H9 (cell line): Measurements from ENCODE around the gene SBF1. TPM values are rescaled to one million over a fixed set of nuclear protein-coding genes. Genes with fewer than 3 reads are reported as not detected.

Experiments used
- DNase-seq: peaks from one replicate; pipeline ENCODE4 v3.0.0-alpha.2; 2017
- H2AFZ ChIP-seq: one replicate; pipeline ENCODE4 v1.6.1; 2013; ENCODE audit warnings: mild to moderate bottlenecking, low read length, control low read depth, moderate library complexity
- H2AK5ac ChIP-seq: 2 replicates; pipeline ENCODE4 v1.6.1; 2013; ENCODE audit warnings: low read length, control low read depth, mixed read lengths; ENCODE audit not compliant: insufficient read length
- H2BK120ac ChIP-seq: one replicate; pipeline ENCODE4 v1.6.1; 2013; ENCODE audit warnings: low read depth, mild to moderate bottlenecking, low read length, control low read depth, inconsistent platforms; ENCODE audit not compliant: poor library complexity, severe bottlenecking
- H2BK12ac ChIP-seq: 2 replicates; pipeline ENCODE4 v1.6.1; 2013; ENCODE audit warnings: low read length, control low read depth, mixed read lengths, low read depth; ENCODE audit not compliant: insufficient read length
- H2BK15ac ChIP-seq: 2 replicates; pipeline ENCODE4 v1.6.1; 2013; ENCODE audit warnings: low read depth, low read length, control low read depth
- H2BK20ac ChIP-seq: one replicate; pipeline ENCODE4 v1.6.1; 2013; ENCODE audit warnings: low read depth, mild to moderate bottlenecking, low read length, control low read depth, inconsistent platforms; ENCODE audit not compliant: poor library complexity, severe bottlenecking
- H2BK5ac ChIP-seq: 2 replicates; pipeline ENCODE4 v1.6.1; 2013; ENCODE audit warnings: low read length, control low read depth, mixed read lengths; ENCODE audit not compliant: insufficient read length
- H3K14ac ChIP-seq: 2 replicates; pipeline ENCODE4 v1.6.1; 2013; ENCODE audit warnings: low read length, control low read depth; ENCODE audit not compliant: insufficient read depth
- H3K18ac ChIP-seq: 2 replicates; pipeline ENCODE4 v1.6.1; 2013; ENCODE audit warnings: low read depth, mild to moderate bottlenecking, mixed read lengths, low read length, control low read depth; ENCODE audit not compliant: insufficient read length
- H3K23ac ChIP-seq: 2 replicates; pipeline ENCODE4 v1.6.1; 2013; ENCODE audit warnings: low read length, control low read depth, mixed read lengths, low read depth; ENCODE audit not compliant: insufficient read length
- H3K23me2 ChIP-seq: 2 replicates; pipeline ENCODE4 v1.6.1; 2013; ENCODE audit warnings: low read depth, mild to moderate bottlenecking, mixed read lengths, low read length, control low read depth; ENCODE audit not compliant: insufficient read length, poor library complexity, severe bottlenecking
- H3K27ac ChIP-seq: 2 replicates; pipeline ENCODE4 v1.5.1; 2013; ENCODE audit warnings: low read length, control low read depth, mixed read lengths, low read depth; ENCODE audit not compliant: insufficient read length
- H3K27me3 ChIP-seq: 2 replicates; pipeline ENCODE4 v1.6.1; 2013; ENCODE audit warnings: low read length, control low read depth, inconsistent platforms; ENCODE audit not compliant: insufficient read depth
- H3K4ac ChIP-seq: 2 replicates; pipeline ENCODE4 v1.6.1; 2013; ENCODE audit warnings: low read depth, mild to moderate bottlenecking, control low read depth, inconsistent platforms, low read length, moderate library complexity
- H3K4me1 ChIP-seq: 2 replicates; pipeline ENCODE4 v1.6.1; 2013; ENCODE audit warnings: low read length, control low read depth, inconsistent platforms; ENCODE audit not compliant: insufficient read depth
- H3K4me2 ChIP-seq: 2 replicates; pipeline ENCODE4 v1.6.1; 2013; ENCODE audit warnings: low read length, control low read depth, mixed read lengths; ENCODE audit not compliant: insufficient read length, insufficient read depth
- H3K56ac ChIP-seq: 2 replicates; pipeline ENCODE4 v1.6.1; 2013; ENCODE audit warnings: low read depth, mild to moderate bottlenecking, mixed read lengths, low read length, control low read depth; ENCODE audit not compliant: insufficient read length
- H3K79me1 ChIP-seq: 2 replicates; pipeline ENCODE4 v1.6.1; 2013; ENCODE audit warnings: low read depth, mild to moderate bottlenecking, moderate library complexity, low read length, control low read depth, inconsistent platforms; ENCODE audit not compliant: insufficient read depth, poor library complexity, severe bottlenecking
- H3K79me2 ChIP-seq: 2 replicates; pipeline ENCODE4 v1.6.1; 2013; ENCODE audit warnings: low read length, control low read depth, inconsistent platforms; ENCODE audit not compliant: insufficient read depth
- H3K9ac ChIP-seq: 2 replicates; pipeline ENCODE4 v1.6.1; 2013; ENCODE audit warnings: low read length, control low read depth, mixed read lengths; ENCODE audit not compliant: insufficient read length; ENCODE audit errors: extremely low read depth
- H3K9me3 ChIP-seq: one replicate; pipeline ENCODE4 v1.6.1; 2013; ENCODE audit warnings: low read depth, low read length, inconsistent platforms; ENCODE audit not compliant: control insufficient read depth
- H3T11ph ChIP-seq: one replicate; pipeline ENCODE4 v1.6.1; 2013; ENCODE audit warnings: mild to moderate bottlenecking, low read length, control low read depth, inconsistent platforms
- H4K20me1 ChIP-seq: one replicate; pipeline ENCODE4 v1.6.1; 2013; ENCODE audit not compliant: control insufficient read depth, insufficient read length, insufficient read depth
- H4K5ac ChIP-seq: 2 replicates; pipeline ENCODE4 v1.6.1; 2013; ENCODE audit warnings: low read depth, mild to moderate bottlenecking, mixed read lengths, low read length, control low read depth; ENCODE audit not compliant: insufficient read length
- H4K8ac ChIP-seq: replicated peaks from 2 replicates; pipeline ENCODE4 v1.6.1; 2013; ENCODE audit warnings: low read length, control low read depth, mixed read lengths, low read depth; ENCODE audit not compliant: insufficient read length
- H4K91ac ChIP-seq: 2 replicates; pipeline ENCODE4 v1.6.1; 2013; ENCODE audit warnings: low read depth, mild to moderate bottlenecking, moderate library complexity, mixed read lengths, low read length, control low read depth; ENCODE audit not compliant: insufficient read length
- H3K27ac Mint-ChIP-seq, 3 experiments: 2 replicates in 2 of 3; 3 replicates in 1 of 3; pipeline ENCODE4 v1.8.0; 2020 to 2021; ENCODE audit warnings: mixed read lengths in 3 of 3, mild to moderate bottlenecking in 1 of 3, moderate library complexity in 1 of 3
- H3K27me3 Mint-ChIP-seq: 2 replicates; pipeline ENCODE4 v1.8.0; 2021; ENCODE audit warnings: low read depth, mild to moderate bottlenecking, moderate library complexity, mixed read lengths
- H3K36me3 Mint-ChIP-seq, 3 experiments: 2 replicates in 2 of 3; 3 replicates in 1 of 3; pipeline ENCODE4 v1.8.0; 2020 to 2021; ENCODE audit warnings: low read depth in 3 of 3, mixed read lengths in 3 of 3; ENCODE audit not compliant: insufficient read depth in 1 of 3
- H3K4me1 Mint-ChIP-seq, 2 experiments: 2 replicates each; pipeline ENCODE4 v1.8.0; 2020; ENCODE audit warnings: mixed read lengths in 2 of 2
- H3K4me3 Mint-ChIP-seq, 2 experiments: 2 replicates in 1 of 2; 3 replicates in 1 of 2; pipeline ENCODE4 v1.8.0; 2020 to 2021; ENCODE audit warnings: mild to moderate bottlenecking in 2 of 2, mixed read lengths in 2 of 2, moderate library complexity in 1 of 2
- H3K9me3 Mint-ChIP-seq, 2 experiments: 2 replicates in 1 of 2; 3 replicates in 1 of 2; pipeline ENCODE4 v1.8.0; 2020; ENCODE audit warnings: mild to moderate bottlenecking in 2 of 2, mixed read lengths in 2 of 2, moderate library complexity in 1 of 2
- CTCF ChIP-seq: fragments of 200-600 bp; sonication (generic); conservative IDR thresholded peaks from 3 replicates; pipeline ENCODE4 v1.8.0; 2021; ENCODE audit warnings: antibody characterized with exemption, mild to moderate bottlenecking
- WGBS: extraction: QIAGEN DNeasy Blood & Tissue Kit; methylation state at CpG from one replicate; pipeline ENCODE4 v1.1.7; 2013; ENCODE audit warnings: missing lambda C conversion rate, low lambda C conversion rate, mixed read lengths; ENCODE audit not compliant: insufficient read length; ENCODE audit errors: extremely low coverage; 5-methylcytosine and 5-hydroxymethylcytosine counted together
- total RNA-seq: library from RNA; stranded (reverse); gene quantifications from 2 replicates; pipeline ENCODE4 v1.2.1, GENCODE V29; 2021

Gene SBF1
- total RNA-seq, 1 experiment from 2014 or later = 69.8 TPM

- H3K9ac ChIP-seq = peak within 1 kb of the TSS; percentile 99
- H3K4me3 Mint-ChIP-seq = peak within 1 kb of the TSS; percentile 92 to 96
- no peak within 1 kb of the TSS for H4K5ac ChIP-seq
- no peak within 1 kb of the TSS for H3K56ac ChIP-seq
- H2BK12ac ChIP-seq = no peak within 1 kb of the TSS
- peaks cover 10 to 14% of the 10 kb centered on the region in 2 experiments for H3K4me1 Mint-ChIP-seq
- H3K23me2 ChIP-seq = peaks cover 12% of the 10 kb centered on the region
- H3K79me2 ChIP-seq = peaks cover 11% of the 10 kb centered on the region; the same call in 1 of the 2 replicates
- no peak within 1 kb of the TSS for H3K4ac ChIP-seq
- H3K23ac ChIP-seq = no peak within 1 kb of the TSS
- H3K14ac ChIP-seq = peak within 1 kb of the TSS; percentile 99
- H3K18ac ChIP-seq = peak within 1 kb of the TSS; percentile 99
- no peak within 1 kb of the TSS for H2AFZ ChIP-seq
- no peak for TF ChIP-seq CTCF
- H3K27ac Mint-ChIP-seq = peak within 1 kb of the TSS; percentile 98; a peak in 6 of 7 replicates
- H4K91ac ChIP-seq = no peak within 1 kb of the TSS
- H3K9me3 Mint-ChIP-seq = no peaks in the 10 kb centered on the region
- H4K8ac ChIP-seq = peak within 1 kb of the TSS; percentile 98
- peak within 1 kb of the TSS; percentile 85 for H2BK5ac ChIP-seq
- H3K79me1 ChIP-seq = peaks cover 11% of the 10 kb centered on the region
- H4K20me1 ChIP-seq = no peaks in the 10 kb centered on the region
- H3K9me3 ChIP-seq = no peaks in the 10 kb centered on the region
- H3K4me2 ChIP-seq = peak within 1 kb of the TSS; percentile 97
- H2BK120ac ChIP-seq = no peak within 1 kb of the TSS
- H2AK5ac ChIP-seq = no peak within 1 kb of the TSS
- no peaks in the 10 kb centered on the region for H3K27me3 ChIP-seq
- H2BK20ac ChIP-seq = no peak within 1 kb of the TSS
- H3T11ph ChIP-seq = no peak within 1 kb of the TSS
- no peak for DNase-seq
- no peaks in the 10 kb centered on the region for H3K4me1 ChIP-seq
- H3K27me3 Mint-ChIP-seq = no peaks in the 10 kb centered on the region
- WGBS = no CpG with 5 or more reads among the region's 62 CpGs
- no peak within 1 kb of the TSS for H3K27ac ChIP-seq
- no peak within 1 kb of the TSS for H2BK15ac ChIP-seq
- peaks cover 0 to 8% (median 0%) of the 10 kb centered on the region in 3 experiments; a peak in 2 of 7 replicates for H3K36me3 Mint-ChIP-seq
These were observed 32.7 kb upstream of the SBF1 start, which contains the start of gene LMF2 for GRCh38 chr22:50507421-50507990. Gene LMF2 (minus strand): TSS chr22:50507702. CDS start chr22:50507675, 27 bp downstream.
